Stimulated activated CD8-positive, alpha-beta memory T cell treated with anti-CD3 and anti-CD28 coated beads, Interleukin-12 subunit alpha, Interleukin-12 subunit beta, amount 100 ng/mL, for 24 hours (primary cell): ENCODE measurements around the gene PKD1L1.
"Not testable (repeated sequence)": the region's sequence is repeated elsewhere in the genome, so short reads cannot be mapped to it uniquely, and the experiment has no call there.

Experiments
- DNase-seq: peaks from one replicate; pipeline ENCODE4 v3.0.0-alpha.2; 2020; ENCODE audit errors: extremely low read depth

Gene PKD1L1

GRCh38 chr7:47956220-47956619 lies 8.0 kb upstream of the PKD1L1 start:
- no peak for DNase-seq

- no peak for DNase-seq
Observed at GRCh38 chr7:47954231-47954911, 6.1 kb upstream of the PKD1L1 start.

- DNase-seq = no peak
Observed at GRCh38 chr7:47953822-47954221, 5.6 kb upstream of the PKD1L1 start.

- no peak for DNase-seq
Observed at GRCh38 chr7:47952224-47952623, 4.0 kb upstream of the PKD1L1 start.

- no peak for DNase-seq
Observed at GRCh38 chr7:47951374-47951773, 3.1 kb upstream of the PKD1L1 start.

GRCh38 chr7:47950714-47951113 lies 2.4 kb upstream of the PKD1L1 start:
- no peak for DNase-seq

- no peak for DNase-seq
Observed at GRCh38 chr7:47949703-47950102, 1.4 kb upstream of the PKD1L1 start.

- no peak for DNase-seq
Observed at GRCh38 chr7:47947355-47947749, 914 bp downstream of the PKD1L1 start.

- DNase-seq = no peak
Observed at GRCh38 chr7:47946581-47947354, 1.5 kb downstream of the PKD1L1 start.

GRCh38 chr7:47945261-47946015 lies 2.8 kb downstream of the PKD1L1 start:
- DNase-seq = peak; percentile 45

- no peak for DNase-seq
Observed at GRCh38 chr7:47944536-47945260, 3.6 kb downstream of the PKD1L1 start.

GRCh38 chr7:47943676-47944474 lies 4.4 kb downstream of the PKD1L1 start:
- DNase-seq = no peak

GRCh38 chr7:47942651-47943050 lies 5.6 kb downstream of the PKD1L1 start:
- not testable (repeated sequence) for DNase-seq

- no peak for DNase-seq
Observed at GRCh38 chr7:47942132-47942531, 6.1 kb downstream of the PKD1L1 start.

GRCh38 chr7:47941136-47941844 lies 7.0 kb downstream of the PKD1L1 start:
- DNase-seq = no peak

- no peak for DNase-seq
Observed at GRCh38 chr7:47940088-47941013, 7.9 kb downstream of the PKD1L1 start.

GRCh38 chr7:47939425-47940036 lies 8.7 kb downstream of the PKD1L1 start:
- no peak for DNase-seq

- DNase-seq = no peak
Observed at GRCh38 chr7:47938574-47939165, 9.6 kb downstream of the PKD1L1 start.
